ENCODE data around the gene EPN1.

- no peak for TF ChIP-seq EZH2phosphoT487 (IDR thresholded peaks at IDR 0.05; ENCODE audit: borderline replicate concordance, low read length)
- TF ChIP-seq, protein P1, sequence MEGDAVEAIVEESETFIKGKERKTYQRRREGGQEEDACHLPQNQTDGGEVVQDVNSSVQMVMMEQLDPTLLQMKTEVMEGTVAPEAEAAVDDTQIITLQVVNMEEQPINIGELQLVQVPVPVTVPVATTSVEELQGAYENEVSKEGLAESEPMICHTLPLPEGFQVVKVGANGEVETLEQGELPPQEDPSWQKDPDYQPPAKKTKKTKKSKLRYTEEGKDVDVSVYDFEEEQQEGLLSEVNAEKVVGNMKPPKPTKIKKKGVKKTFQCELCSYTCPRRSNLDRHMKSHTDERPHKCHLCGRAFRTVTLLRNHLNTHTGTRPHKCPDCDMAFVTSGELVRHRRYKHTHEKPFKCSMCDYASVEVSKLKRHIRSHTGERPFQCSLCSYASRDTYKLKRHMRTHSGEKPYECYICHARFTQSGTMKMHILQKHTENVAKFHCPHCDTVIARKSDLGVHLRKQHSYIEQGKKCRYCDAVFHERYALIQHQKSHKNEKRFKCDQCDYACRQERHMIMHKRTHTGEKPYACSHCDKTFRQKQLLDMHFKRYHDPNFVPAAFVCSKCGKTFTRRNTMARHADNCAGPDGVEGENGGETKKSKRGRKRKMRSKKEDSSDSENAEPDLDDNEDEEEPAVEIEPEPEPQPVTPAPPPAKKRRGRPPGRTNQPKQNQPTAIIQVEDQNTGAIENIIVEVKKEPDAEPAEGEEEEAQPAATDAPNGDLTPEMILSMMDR (IDR thresholded peaks at IDR 0.05; ENCODE audit: low read depth, low read length, poor library complexity, severe bottlenecking): no peak
These were observed 7.5 kb upstream of the EPN1 start for GRCh38 chr19:55667511-55667910.

Data from DOHH2 (cell line).